ENCODE results near the gene ZWILCH. TPM values are rescaled to one million over a fixed set of nuclear protein-coding genes. Genes with fewer than 3 reads are reported as not detected.
"Not testable (repeated sequence)": the region's sequence is repeated elsewhere in the genome, so short reads cannot be mapped to it uniquely, and the experiment has no call there.

Gene ZWILCH
- 1 to 10 TPM; 3.5 to 9.6 (median 6.8) TPM for total RNA-seq
- polyA plus RNA-seq, result 1 to 10 TPM; 5.2 TPM
- long read RNA-seq, donor 1, partial matches to known transcripts, result 10 of 16 reads
- long read RNA-seq, donor 1, other reads (novel, unspliced or antisense), result 5 of 16 reads
- long read RNA-seq, donor 2, transcript ZWILCH-201 (19 exons, 3,960 nt), result major isoform, 7 of 10 reads
- long read RNA-seq, donor 2, partial matches to known transcripts, result 0 of 10 reads
- long read RNA-seq, donor 2, other reads (novel, unspliced or antisense), result 0 of 10 reads
- long read RNA-seq, donor 3, transcript ZWILCH-201 (19 exons, 3,960 nt), result major isoform, 9 of 16 reads
- long read RNA-seq, donor 3, partial matches to known transcripts, result 1 of 16 reads
- long read RNA-seq, donor 3, other reads (novel, unspliced or antisense), result 5 of 16 reads

DNA sequence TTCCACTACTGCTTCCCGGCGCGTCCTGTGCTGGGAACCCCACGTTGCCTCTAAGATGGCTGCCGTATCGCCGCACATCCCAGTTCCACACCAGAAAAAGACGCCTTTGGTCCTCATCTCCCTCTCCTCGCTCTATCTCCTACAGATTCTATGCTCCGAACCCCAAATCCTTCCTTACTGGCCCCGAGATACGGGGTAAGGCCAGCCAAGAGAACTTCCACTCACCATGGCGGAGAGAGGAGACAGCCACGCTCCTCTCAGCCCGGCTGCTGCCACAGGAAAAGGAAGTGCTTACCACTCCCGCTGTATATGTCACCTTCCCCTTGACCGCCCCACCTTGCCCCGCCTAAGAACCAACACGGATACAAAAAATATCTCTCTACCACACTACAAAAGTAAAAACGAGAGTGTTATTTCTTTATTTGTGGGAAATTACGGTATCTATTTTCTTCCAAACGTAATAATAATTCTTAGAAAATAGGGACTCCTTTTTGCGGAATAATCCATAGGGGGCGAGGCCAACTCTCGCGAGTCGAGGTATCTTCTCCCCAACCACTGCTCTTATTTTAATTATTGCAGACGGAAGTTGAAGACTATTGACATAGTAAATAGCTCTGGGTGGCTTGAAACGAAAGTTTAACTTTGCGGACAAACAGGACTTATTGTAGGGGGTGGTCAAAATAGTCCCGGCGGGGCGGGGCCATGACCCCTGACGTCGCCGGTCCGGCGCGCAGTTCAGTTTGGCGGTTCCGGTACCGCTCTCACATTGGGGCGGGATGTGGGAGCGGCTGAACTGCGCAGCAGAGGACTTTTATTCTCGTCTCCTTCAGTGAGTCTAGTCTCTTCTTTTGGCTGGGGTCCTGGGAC, at the start of gene ZWILCH, which contains the start of gene RPL4:
Gene ZWILCH (plus strand): TSS at position 764 of the 867 bp plus-strand sequence. CDS start 13 bp downstream, at position 777.
Gene RPL4 (minus strand): TSS at position 293 of the 867 bp plus-strand sequence. CDS start 65 bp downstream, at position 228.
- peaks cover 3% of the 10 kb centered on the region for H3K4me1 ChIP-seq (ENCODE audit: insufficient read depth)
- 0 to 1% (median 0%) methylated on average over 46 of the region's 46 CpGs for WGBS, 3 donors
- no peak for TF ChIP-seq EP300 (IDR thresholded peaks at IDR 0.05)
- peak; percentile 95 for TF ChIP-seq POLR2A (IDR thresholded peaks at IDR 0.05)
- TF ChIP-seq CTCF (IDR thresholded peaks at IDR 0.05), result peak in 2 of 3 donors; percentile 25 to 52
- no peaks in the 10 kb centered on the region for H3K27me3 ChIP-seq
- H3K4me3 ChIP-seq, result peak within 1 kb of the TSS; percentile 68
- peak within 1 kb of the TSS; percentile 82 to 87 for H3K27ac ChIP-seq
- no peaks in the 10 kb centered on the region for H3K9me3 ChIP-seq
- H3K36me3 ChIP-seq, result no peaks in the 10 kb centered on the region
- intact Hi-C loops (cut with DNase I), result loop anchor here in 1 of 4 donors (5.0 kb wide), 1 partner anchor 712 kb away; the partner anchor contains the start of gene DENND4A
- DNase-seq, result peak; percentile 74 to 88 (median 83)

DNA sequence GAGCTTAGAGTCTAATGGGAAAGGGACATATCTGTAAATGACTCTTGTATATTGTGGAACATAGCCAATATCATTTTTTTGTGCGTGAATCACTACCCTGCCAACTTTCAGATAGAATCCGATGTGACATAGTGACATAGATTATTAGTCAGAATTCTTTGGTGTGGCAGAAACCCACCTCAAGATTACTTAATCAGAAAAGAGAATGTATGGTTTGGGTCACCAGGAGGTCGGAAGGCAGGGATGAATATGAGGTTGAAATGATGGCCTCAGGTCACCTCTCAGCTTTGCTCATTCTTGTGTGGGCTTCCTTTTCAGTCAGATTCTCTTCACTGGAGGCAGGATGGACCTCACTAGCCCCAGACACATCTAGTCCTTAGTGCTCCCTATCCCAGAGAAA, 48.9 kb upstream of the ZWILCH start:
- intact Hi-C loops (cut with DNase I), result no loop called here
- no peak overlapping the region for H3K4me3 ChIP-seq
- H3K4me1 ChIP-seq (ENCODE audit: insufficient read depth), result peaks cover 3% of the 10 kb centered on the region
- DNase-seq, result no peak
- WGBS, 3 donors, result 84 to 90% (median 84%) methylated on average over 3 of the region's 3 CpGs
- H3K27me3 ChIP-seq, result no peaks in the 10 kb centered on the region
- TF ChIP-seq EP300 (IDR thresholded peaks at IDR 0.05), result no peak
- no peak for TF ChIP-seq POLR2A (IDR thresholded peaks at IDR 0.05)
- no peak for TF ChIP-seq CTCF (IDR thresholded peaks at IDR 0.05)
- no peaks in the 10 kb centered on the region for H3K36me3 ChIP-seq
- H3K9me3 ChIP-seq, result no peaks in the 10 kb centered on the region
- no peak overlapping the region for H3K27ac ChIP-seq

DNA sequence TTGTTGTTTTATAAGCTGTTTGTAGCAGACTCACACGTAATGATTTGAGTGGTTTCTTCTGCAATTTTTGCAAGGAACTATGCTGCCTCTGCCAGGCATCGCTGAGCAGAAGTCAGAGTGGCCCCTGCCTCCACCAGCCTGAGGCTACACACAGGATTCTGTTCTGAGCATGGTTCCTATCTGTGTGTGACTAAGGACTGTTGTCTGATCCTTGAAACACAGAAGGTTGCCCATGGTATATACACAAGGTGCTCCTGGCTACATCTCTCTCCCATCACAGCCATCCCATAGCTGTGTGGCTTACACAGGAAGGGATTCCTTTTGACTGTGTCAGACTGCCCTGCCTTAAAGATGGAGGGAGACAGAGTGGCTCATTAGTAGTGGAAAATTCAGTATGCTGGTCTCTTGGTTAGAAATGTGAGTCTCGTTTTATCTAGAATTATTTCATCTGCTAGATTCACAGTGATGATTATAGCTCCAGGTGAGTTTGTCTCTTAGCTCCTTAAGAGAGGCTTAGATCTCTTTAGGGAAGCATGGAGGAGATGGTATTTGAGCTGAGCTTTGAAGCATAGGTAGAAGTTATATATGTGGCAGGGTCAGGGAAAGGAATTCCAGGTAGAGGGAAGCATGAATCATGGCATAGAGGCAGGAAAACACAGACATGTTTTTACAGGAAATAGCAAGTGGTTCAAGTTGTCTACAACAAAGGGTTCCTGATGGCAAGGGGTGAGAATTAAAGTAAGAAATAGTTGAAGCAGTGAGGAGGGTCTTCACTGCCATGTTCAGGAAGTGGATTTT, 45.1 kb upstream of the ZWILCH start:
- H3K36me3 ChIP-seq, result no peaks in the 10 kb centered on the region
- intact Hi-C loops (cut with DNase I), result no loop called here
- H3K4me1 ChIP-seq (ENCODE audit: insufficient read depth), result no peaks in the 10 kb centered on the region
- DNase-seq, result no peak
- no peak overlapping the region for H3K27ac ChIP-seq
- H3K9me3 ChIP-seq, result no peaks in the 10 kb centered on the region
- H3K4me3 ChIP-seq, result no peak overlapping the region
- 80 to 91% (median 82%) methylated on average over 3 of the region's 3 CpGs for WGBS, 3 donors
- H3K27me3 ChIP-seq, result no peaks in the 10 kb centered on the region
- TF ChIP-seq POLR2A (IDR thresholded peaks at IDR 0.05) (no peak), EP300 (IDR thresholded peaks at IDR 0.05) (no peak), CTCF (IDR thresholded peaks at IDR 0.05) (no peak)

GRCh38 chr15:66461294-66461693, 43.8 kb upstream of the ZWILCH start:
- H3K27me3 ChIP-seq; H3K27ac ChIP-seq; H3K36me3 ChIP-seq; DNase-seq; H3K4me3 ChIP-seq; H3K9me3 ChIP-seq; intact Hi-C loops (cut with DNase I); H3K4me1 ChIP-seq (ENCODE audit: insufficient read depth): not testable (repeated sequence)
- 96 to 99% (median 97%) methylated on average over 6 of the region's 6 CpGs for WGBS, 3 donors

All from ovary (tissue), 10 donors.